K562 (cell line): Measurements from ENCODE around the gene BBLN. TPM values are rescaled to one million over a fixed set of nuclear protein-coding genes. Genes with fewer than 3 reads are reported as not detected.

Source experiments
- ATAC-seq: fragments of 200-7000 bp; cut with Tn5 transposase; 3 replicates; pipeline ENCODE4 v1.9.1; 2020; ENCODE audit warnings: moderate library complexity
- BruUV-seq: library from RNA; stranded (reverse); fragments of 400-500 nt; replicated peaks from 2 replicates; lab custom pipeline; 2021; lab: Mats Ljungman, UMichigan
- CTCF ChIA-PET: fragments of 300-600 bp; formaldehyde crosslinking; extraction: SDS; loops from one replicate; lab custom pipeline; 2021; ENCODE audit warnings: low intra/inter-chr PET ratio; lab: Yijun Ruan, JAX
- POLR2A ChIA-PET: fragments of 300-600, 350-650 bp; sonication (Branson Sonifier 250); formaldehyde crosslinking; extraction: SDS; loops from one replicate; lab custom pipeline; 2021; ENCODE audit warnings: antibody characterized with exemption, inconsistent platforms; lab: Yijun Ruan, JAX
- DNase-seq, 4 experiments: peaks; one replicate each; pipeline versions ENCODE4 v3.0.0 to v3.0.0-alpha.2; 2011 to 2018; ENCODE audit warnings: low spot score in 3 of 4, mixed read lengths in 3 of 4; ENCODE audit errors: extremely low read depth in 1 of 4
- FAIRE-seq: peaks from 2 replicates; lab custom pipeline; 2011; peaks lifted over from hg19 to GRCh38; lab: Jason Lieb, UNC
- H2AFZ ChIP-seq: 2 replicates; pipeline ENCODE4 v1.6.0; 2011; ENCODE audit warnings: low read depth, low read length, control low read depth, inconsistent platforms
- H3K27ac ChIP-seq: fragments of 200-600 bp; 3 replicates; pipeline ENCODE4 v1.8.0; 2011; ENCODE audit warnings: low read depth, mild to moderate bottlenecking, control low read depth, inconsistent platforms, low read length, moderate library complexity, mixed read lengths; ENCODE audit errors: extremely low read depth
- H3K27me3 ChIP-seq, 2 experiments: fragments of 300-600 bp in 1 of 2; 2 replicates in 1 of 2; 3 replicates in 1 of 2; pipeline versions ENCODE4 v1.6.0 to v1.8.0; 2011; ENCODE audit warnings: inconsistent platforms in 2 of 2, low read length in 2 of 2, mild to moderate bottlenecking in 1 of 2, mixed read lengths in 1 of 2, moderate library complexity in 1 of 2; ENCODE audit not compliant: control insufficient read depth in 2 of 2, insufficient read depth in 2 of 2
- H3K36me3 ChIP-seq: fragments of 300-600 bp; 3 replicates; pipeline ENCODE4 v1.8.0; 2011; ENCODE audit warnings: mild to moderate bottlenecking, low read length, inconsistent platforms; ENCODE audit not compliant: control insufficient read depth, insufficient read depth
- H3K4me1 ChIP-seq, 2 experiments: fragments of 200-600 bp in 1 of 2; replicated peaks in 1 of 2; 2 replicates in 1 of 2; 3 replicates in 1 of 2; pipeline versions ENCODE4 v1.5.1 to v1.8.0; 2011; ENCODE audit warnings: inconsistent platforms in 2 of 2, low read length in 2 of 2, mild to moderate bottlenecking in 1 of 2, mixed read lengths in 1 of 2, moderate library complexity in 1 of 2; ENCODE audit not compliant: control insufficient read depth in 2 of 2, insufficient read depth in 2 of 2
- H3K4me2 ChIP-seq: 2 replicates; pipeline ENCODE4 v1.6.1; 2011; ENCODE audit warnings: low read length, control low read depth, inconsistent platforms, mixed read lengths; ENCODE audit not compliant: insufficient read depth
- H3K4me3 ChIP-seq: fragments of 200-600 bp; sonication (generic), shearing (Covaris generic); 2 replicates; pipeline ENCODE4 v1.5.1; 2016; ENCODE audit warnings: control low read depth, inconsistent platforms
- H3K79me2 ChIP-seq: fragments of 200-600 bp; 3 replicates; pipeline ENCODE4 v1.8.0; 2011; ENCODE audit warnings: low read length, inconsistent platforms; ENCODE audit not compliant: control insufficient read depth, insufficient read depth
- H3K9ac ChIP-seq, 2 experiments: 2 replicates each; pipeline versions ENCODE4 v1.6.0 to v1.6.1; 2011; ENCODE audit warnings: low read depth in 2 of 2, low read length in 2 of 2, control low read depth in 1 of 2, inconsistent platforms in 1 of 2, mild to moderate bottlenecking in 1 of 2, mixed read lengths in 1 of 2; ENCODE audit not compliant: insufficient read depth in 1 of 2
- H3K9me1 ChIP-seq: one replicate; pipeline ENCODE4 v1.6.0; 2011; ENCODE audit warnings: inconsistent platforms, mild to moderate bottlenecking, low read length, moderate library complexity; ENCODE audit not compliant: control insufficient read depth, insufficient read depth
- H3K9me3 ChIP-seq: replicated peaks from 2 replicates; pipeline ENCODE4 v1.5.1; 2011; ENCODE audit warnings: low read depth, low read length, inconsistent platforms; ENCODE audit not compliant: control insufficient read depth, insufficient read depth
- H4K20me1 ChIP-seq: replicated peaks from 2 replicates; pipeline ENCODE4 v1.6.1; 2011; ENCODE audit warnings: low read length, inconsistent platforms, mixed read lengths; ENCODE audit not compliant: control insufficient read depth, insufficient read depth
- GABPB2 ChIP-seq: fragments of 250-450 bp; sonication (Bioruptor Pico); conservative IDR thresholded peaks from 2 replicates; pipeline ENCODE4 v1.5.1; 2021; ENCODE audit warnings: mild to moderate bottlenecking
- WGBS: fragments of 100-300 bp; shearing (Covaris generic); methylation state at CpG from one replicate; pipeline ENCODE4 v1.1.6; 2016; ENCODE audit warnings: low coverage, mixed read lengths; ENCODE audit not compliant: insufficient coverage; ENCODE audit errors: missing lambda C conversion rate; 5-methylcytosine and 5-hydroxymethylcytosine counted together
- in situ Hi-C: fragments of 300-500 bp; cut with MboI; formaldehyde crosslinking; loops from 4 replicates; pipeline ENCODE4 v1.15.0; 2018; ENCODE audit warnings: inconsistent platforms, mixed read lengths
- intact Hi-C: fragments of 100-400 bp; cut with micrococcal nuclease; formaldehyde crosslinking; loops from 2 replicates; pipeline ENCODE4 v1.14.2; 2022
- polyA plus RNA-seq, 8 experiments: library from polyadenylated mRNA; depleted of rRNA in 4 of 8; stranded (reverse) in 5 of 8; unstranded in 3 of 8; fragments of >200 nt; fragmentation: Nextera tagmentation in 2 of 8; fragmentation: Illumina TruSeq in 1 of 8; extraction: Ambion mirVana in 2 of 8; extraction: Trizol in 1 of 8; gene quantifications; 2 replicates each; pipeline versions ENCODE4 v1.2.1 to v1.2.3, GENCODE V29; 2011 to 2014; ENCODE audit warnings: inconsistent platforms in 1 of 8, missing spikeins in 1 of 8
- total RNA-seq, 7 experiments: library from RNA; depleted of rRNA in 6 of 7; stranded (reverse); fragments of >200 nt in 6 of 7; fragmentation: Illumina TruSeq in 2 of 7; extraction: Trizol in 2 of 7; gene quantifications; 2 replicates each; pipeline versions ENCODE4 v1.2.1 to v1.2.3, GENCODE V29; 2011 to 2021; ENCODE audit warnings: low replicate concordance in 1 of 7
- TF ChIP-seq, protein P1 (sequence below): sonication (generic); formaldehyde crosslinking; IDR thresholded peaks from 2 replicates; pipeline ENCODE4 v1.8.1; 2023; ENCODE audit warnings: missing genetic modification reagents, mild to moderate bottlenecking, borderline replicate concordance
- TF ChIP-seq, protein P2 (sequence below), 2 experiments: fragments of 450-650 bp in 1 of 2; sonication (generic) in 1 of 2; formaldehyde crosslinking in 1 of 2; IDR thresholded peaks; 2 replicates each; pipeline versions ENCODE4 v1.7.1 to v1.9.0; 2016 to 2022; ENCODE audit warnings: inconsistent platforms in 1 of 2, mild to moderate bottlenecking in 1 of 2, missing genetic modification reagents in 1 of 2

BBLN gene
- total and polyA plus RNA-seq, 9 of the 15 experiments (the other 6 are each of a cell fraction or from before 2014, with no cell fraction given) = 4.2 to 331 (median 87.1) TPM

DNA sequence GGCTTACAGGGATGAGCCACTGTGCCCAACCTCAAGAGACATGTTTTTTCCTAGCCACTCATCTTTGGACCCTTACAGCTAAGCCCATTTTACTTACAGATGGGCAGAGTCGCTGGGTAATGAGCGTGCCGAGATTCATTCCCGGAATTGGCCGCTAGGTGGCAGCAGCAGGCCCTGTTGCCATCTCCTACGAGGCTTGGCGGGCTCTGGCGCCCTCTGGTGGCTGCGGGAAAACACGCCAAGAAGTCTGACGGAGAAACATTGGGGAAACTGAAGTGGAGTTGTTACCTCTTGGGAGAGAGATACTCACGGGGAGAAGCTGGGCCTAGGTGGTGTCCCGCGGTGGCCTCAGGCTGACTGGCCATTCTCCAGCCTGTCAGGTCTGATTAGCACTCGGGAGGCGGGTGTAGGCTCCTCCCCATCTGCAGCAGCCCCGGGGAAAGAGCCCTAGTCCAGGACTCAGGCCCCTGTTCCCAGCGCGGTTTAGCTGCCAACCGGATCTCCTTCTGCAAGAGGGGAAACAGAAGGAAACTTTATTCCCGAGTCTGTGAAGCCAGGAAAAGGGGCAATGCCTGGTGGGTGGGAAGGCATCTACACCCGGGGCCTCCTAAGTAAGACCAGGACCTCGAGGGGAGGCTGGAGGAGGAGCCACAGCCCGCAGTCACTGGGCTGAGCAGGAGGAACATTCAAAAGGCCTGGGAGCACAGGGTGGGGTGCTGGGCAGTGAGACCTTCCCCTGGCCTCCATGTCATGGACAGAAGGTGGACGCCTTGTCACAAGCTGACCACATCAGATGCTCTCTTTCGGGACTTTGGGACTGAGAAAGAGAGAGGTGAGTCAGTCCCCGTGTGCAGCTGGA, 42.2 kb upstream of the BBLN start:
- peaks cover 54% of the 10 kb centered on the region; the same call in 2 of the 3 replicates for H3K36me3 ChIP-seq
- H3K79me2 ChIP-seq = no peaks in the 10 kb centered on the region; the same call in 2 of the 3 replicates
- no TSS peak for BruUV-seq
- peak; percentile 97 for FAIRE-seq
- H3K9me3 ChIP-seq = no peaks in the 10 kb centered on the region; the same call in 1 of the 2 replicates
- H3K27me3 ChIP-seq = no peaks in the 10 kb centered on the region
- H4K20me1 ChIP-seq = no peaks in the 10 kb centered on the region
- ATAC-seq = peak; percentile 68
- peaks cover 24 to 74% of the 10 kb centered on the region in 2 experiments; a peak in 4 of 5 replicates for H3K4me1 ChIP-seq
- 11% methylated on average over 27 of the region's 27 CpGs for WGBS
- no peak overlapping the region for H3K4me3 ChIP-seq
- H3K27ac ChIP-seq = peak overlapping the region; percentile 16; the same call in 1 of the 3 replicates
- H2AFZ ChIP-seq = peak overlapping the region; percentile 75
- peak; percentile 72 to 96 (median 76) for DNase-seq
- intact Hi-C loops (loop anchor here (1.0 to 5.0 kb wide), 4 partner anchors 36 to 175 kb away; partner anchors contain the start of genes NAIF1 and SLC25A25), in situ Hi-C loops (loop anchor here (5.0 kb wide), 1 partner anchor 181 kb away; the partner anchor contains the start of gene DPM2)
- H3K4me2 ChIP-seq = peak overlapping the region; percentile 43
- CTCF ChIA-PET = interaction anchor here (0.6 to 3.3 kb wide), 10 partner anchors 8 to 332 kb away, joined by 3 to 57 read pairs (median 4); partner anchors contain the start of genes CDK9 and DPM2
- H3K9ac ChIP-seq = peak overlapping the region; percentile 21 to 82; a peak in 3 of 4 replicates
- POLR2A ChIA-PET = interaction anchor here (0.6 to 1.2 kb wide), 7 partner anchors 10 to 959 kb away, joined by 3 to 5 read pairs (median 3); partner anchors contain the start of gene PTGES2
- no peaks in the 10 kb centered on the region for H3K9me1 ChIP-seq
- TF ChIP-seq, protein P1, sequence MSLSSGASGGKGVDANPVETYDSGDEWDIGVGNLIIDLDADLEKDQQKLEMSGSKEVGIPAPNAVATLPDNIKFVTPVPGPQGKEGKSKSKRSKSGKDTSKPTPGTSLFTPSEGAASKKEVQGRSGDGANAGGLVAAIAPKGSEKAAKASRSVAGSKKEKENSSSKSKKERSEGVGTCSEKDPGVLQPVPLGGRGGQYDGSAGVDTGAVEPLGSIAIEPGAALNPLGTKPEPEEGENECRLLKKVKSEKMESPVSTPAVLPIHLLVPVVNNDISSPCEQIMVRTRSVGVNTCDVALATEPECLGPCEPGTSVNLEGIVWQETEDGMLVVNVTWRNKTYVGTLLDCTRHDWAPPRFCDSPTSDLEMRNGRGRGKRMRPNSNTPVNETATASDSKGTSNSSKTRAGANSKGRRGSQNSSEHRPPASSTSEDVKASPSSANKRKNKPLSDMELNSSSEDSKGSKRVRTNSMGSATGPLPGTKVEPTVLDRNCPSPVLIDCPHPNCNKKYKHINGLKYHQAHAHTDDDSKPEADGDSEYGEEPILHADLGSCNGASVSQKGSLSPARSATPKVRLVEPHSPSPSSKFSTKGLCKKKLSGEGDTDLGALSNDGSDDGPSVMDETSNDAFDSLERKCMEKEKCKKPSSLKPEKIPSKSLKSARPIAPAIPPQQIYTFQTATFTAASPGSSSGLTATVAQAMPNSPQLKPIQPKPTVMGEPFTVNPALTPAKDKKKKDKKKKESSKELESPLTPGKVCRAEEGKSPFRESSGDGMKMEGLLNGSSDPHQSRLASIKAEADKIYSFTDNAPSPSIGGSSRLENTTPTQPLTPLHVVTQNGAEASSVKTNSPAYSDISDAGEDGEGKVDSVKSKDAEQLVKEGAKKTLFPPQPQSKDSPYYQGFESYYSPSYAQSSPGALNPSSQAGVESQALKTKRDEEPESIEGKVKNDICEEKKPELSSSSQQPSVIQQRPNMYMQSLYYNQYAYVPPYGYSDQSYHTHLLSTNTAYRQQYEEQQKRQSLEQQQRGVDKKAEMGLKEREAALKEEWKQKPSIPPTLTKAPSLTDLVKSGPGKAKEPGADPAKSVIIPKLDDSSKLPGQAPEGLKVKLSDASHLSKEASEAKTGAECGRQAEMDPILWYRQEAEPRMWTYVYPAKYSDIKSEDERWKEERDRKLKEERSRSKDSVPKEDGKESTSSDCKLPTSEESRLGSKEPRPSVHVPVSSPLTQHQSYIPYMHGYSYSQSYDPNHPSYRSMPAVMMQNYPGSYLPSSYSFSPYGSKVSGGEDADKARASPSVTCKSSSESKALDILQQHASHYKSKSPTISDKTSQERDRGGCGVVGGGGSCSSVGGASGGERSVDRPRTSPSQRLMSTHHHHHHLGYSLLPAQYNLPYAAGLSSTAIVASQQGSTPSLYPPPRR = 0 out of 2 replicates have a peak, but pooled peaks have one; percentile 46
- no peak for TF ChIP-seq GABPB2 (CRISPR knock-in tag)
- TF ChIP-seq, protein P2, sequence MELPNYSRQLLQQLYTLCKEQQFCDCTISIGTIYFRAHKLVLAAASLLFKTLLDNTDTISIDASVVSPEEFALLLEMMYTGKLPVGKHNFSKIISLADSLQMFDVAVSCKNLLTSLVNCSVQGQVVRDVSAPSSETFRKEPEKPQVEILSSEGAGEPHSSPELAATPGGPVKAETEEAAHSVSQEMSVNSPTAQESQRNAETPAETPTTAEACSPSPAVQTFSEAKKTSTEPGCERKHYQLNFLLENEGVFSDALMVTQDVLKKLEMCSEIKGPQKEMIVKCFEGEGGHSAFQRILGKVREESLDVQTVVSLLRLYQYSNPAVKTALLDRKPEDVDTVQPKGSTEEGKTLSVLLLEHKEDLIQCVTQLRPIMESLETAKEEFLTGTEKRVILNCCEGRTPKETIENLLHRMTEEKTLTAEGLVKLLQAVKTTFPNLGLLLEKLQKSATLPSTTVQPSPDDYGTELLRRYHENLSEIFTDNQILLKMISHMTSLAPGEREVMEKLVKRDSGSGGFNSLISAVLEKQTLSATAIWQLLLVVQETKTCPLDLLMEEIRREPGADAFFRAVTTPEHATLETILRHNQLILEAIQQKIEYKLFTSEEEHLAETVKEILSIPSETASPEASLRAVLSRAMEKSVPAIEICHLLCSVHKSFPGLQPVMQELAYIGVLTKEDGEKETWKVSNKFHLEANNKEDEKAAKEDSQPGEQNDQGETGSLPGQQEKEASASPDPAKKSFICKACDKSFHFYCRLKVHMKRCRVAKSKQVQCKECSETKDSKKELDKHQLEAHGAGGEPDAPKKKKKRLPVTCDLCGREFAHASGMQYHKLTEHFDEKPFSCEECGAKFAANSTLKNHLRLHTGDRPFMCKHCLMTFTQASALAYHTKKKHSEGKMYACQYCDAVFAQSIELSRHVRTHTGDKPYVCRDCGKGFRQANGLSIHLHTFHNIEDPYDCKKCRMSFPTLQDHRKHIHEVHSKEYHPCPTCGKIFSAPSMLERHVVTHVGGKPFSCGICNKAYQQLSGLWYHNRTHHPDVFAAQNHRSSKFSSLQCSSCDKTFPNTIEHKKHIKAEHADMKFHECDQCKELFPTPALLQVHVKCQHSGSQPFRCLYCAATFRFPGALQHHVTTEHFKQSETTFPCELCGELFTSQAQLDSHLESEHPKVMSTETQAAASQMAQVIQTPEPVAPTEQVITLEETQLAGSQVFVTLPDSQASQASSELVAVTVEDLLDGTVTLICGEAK (IDR thresholded peaks at IDR 0.05) = no peak
- TF ChIP-seq, protein P2 (CRISPR knock-in tag; IDR thresholded peaks at IDR 0.05) = no peak
